Mesendoderm (in vitro differentiated cells): ENCODE data around the gene UTS2R.
"Not testable (repeated sequence)": the region's sequence is repeated elsewhere in the genome, so short reads cannot be mapped to it uniquely, and the experiment has no call there.

ENCODE experiments used
- DNase-seq: peaks from one replicate; pipeline ENCODE4 v3.0.0; 2013
- H2AK5ac ChIP-seq: 2 replicates; pipeline ENCODE4 v1.6.1; 2013; ENCODE audit warnings: low read length, inconsistent platforms
- H2BK120ac ChIP-seq: 2 replicates; pipeline ENCODE4 v1.6.1; 2013; ENCODE audit warnings: low read depth, mild to moderate bottlenecking, low read length, moderate library complexity, mixed read lengths
- H2BK15ac ChIP-seq: replicated peaks from 2 replicates; pipeline ENCODE4 v1.6.1; 2013; ENCODE audit warnings: low read depth, mild to moderate bottlenecking, moderate library complexity
- H2BK5ac ChIP-seq: 2 replicates; pipeline ENCODE4 v1.6.1; 2013; ENCODE audit warnings: low read length, inconsistent platforms
- H3K18ac ChIP-seq: 2 replicates; pipeline ENCODE4 v1.6.1; 2013; ENCODE audit warnings: mild to moderate bottlenecking, low read length, mixed read lengths
- H3K23ac ChIP-seq: one replicate; pipeline ENCODE4 v1.6.1; 2013; ENCODE audit warnings: low read length
- H3K27ac ChIP-seq: 2 replicates; pipeline ENCODE4 v1.5.1; 2013; ENCODE audit warnings: low read depth, mild to moderate bottlenecking, inconsistent platforms, low read length, moderate library complexity
- H3K27me3 ChIP-seq: 2 replicates; pipeline ENCODE4 v1.6.1; 2013; ENCODE audit warnings: low read length, control low read depth, mild to moderate bottlenecking, inconsistent platforms; ENCODE audit not compliant: insufficient read depth, poor library complexity
- H3K36me3 ChIP-seq: 2 replicates; pipeline ENCODE4 v1.6.1; 2013; ENCODE audit warnings: low read length, inconsistent platforms; ENCODE audit not compliant: control insufficient read depth, insufficient read depth
- H3K4ac ChIP-seq: one replicate; pipeline ENCODE4 v1.6.1; 2013; ENCODE audit warnings: low read depth, mild to moderate bottlenecking, low read length, moderate library complexity
- H3K4me1 ChIP-seq: 2 replicates; pipeline ENCODE4 v1.6.1; 2013; ENCODE audit warnings: low read depth, low read length, inconsistent platforms; ENCODE audit not compliant: control insufficient read depth
- H3K4me2 ChIP-seq: 2 replicates; pipeline ENCODE4 v1.6.1; 2013; ENCODE audit warnings: low read length
- H3K4me3 ChIP-seq: 2 replicates; pipeline ENCODE4 v1.5.1; 2013; ENCODE audit warnings: mild to moderate bottlenecking, low read length
- H3K56ac ChIP-seq: one replicate; pipeline ENCODE4 v1.6.1; 2013; ENCODE audit warnings: low read length
- H3K79me1 ChIP-seq: 2 replicates; pipeline ENCODE4 v1.6.1; 2013; ENCODE audit warnings: low read length, inconsistent platforms
- H3K79me2 ChIP-seq: 2 replicates; pipeline ENCODE4 v1.6.1; 2013; ENCODE audit warnings: mild to moderate bottlenecking, low read length; ENCODE audit not compliant: control insufficient read depth, insufficient read depth
- H3K9ac ChIP-seq: 2 replicates; pipeline ENCODE4 v1.6.1; 2013; ENCODE audit warnings: low read length, inconsistent platforms
- H4K5ac ChIP-seq: one replicate; pipeline ENCODE4 v1.6.1; 2013; ENCODE audit warnings: low read length
- H4K8ac ChIP-seq: one replicate; pipeline ENCODE4 v1.6.1; 2013; ENCODE audit warnings: low read depth, mild to moderate bottlenecking, control low read depth, low read length, moderate library complexity
- WGBS: extraction: QIAGEN DNeasy Blood & Tissue Kit; methylation state at CpG from one replicate; pipeline ENCODE4 v1.1.7; 2013; ENCODE audit warnings: low lambda C conversion rate, missing lambda C conversion rate; ENCODE audit not compliant: insufficient coverage; ENCODE audit errors: extremely low coverage; 5-methylcytosine and 5-hydroxymethylcytosine counted together

The UTS2R gene

DNA sequence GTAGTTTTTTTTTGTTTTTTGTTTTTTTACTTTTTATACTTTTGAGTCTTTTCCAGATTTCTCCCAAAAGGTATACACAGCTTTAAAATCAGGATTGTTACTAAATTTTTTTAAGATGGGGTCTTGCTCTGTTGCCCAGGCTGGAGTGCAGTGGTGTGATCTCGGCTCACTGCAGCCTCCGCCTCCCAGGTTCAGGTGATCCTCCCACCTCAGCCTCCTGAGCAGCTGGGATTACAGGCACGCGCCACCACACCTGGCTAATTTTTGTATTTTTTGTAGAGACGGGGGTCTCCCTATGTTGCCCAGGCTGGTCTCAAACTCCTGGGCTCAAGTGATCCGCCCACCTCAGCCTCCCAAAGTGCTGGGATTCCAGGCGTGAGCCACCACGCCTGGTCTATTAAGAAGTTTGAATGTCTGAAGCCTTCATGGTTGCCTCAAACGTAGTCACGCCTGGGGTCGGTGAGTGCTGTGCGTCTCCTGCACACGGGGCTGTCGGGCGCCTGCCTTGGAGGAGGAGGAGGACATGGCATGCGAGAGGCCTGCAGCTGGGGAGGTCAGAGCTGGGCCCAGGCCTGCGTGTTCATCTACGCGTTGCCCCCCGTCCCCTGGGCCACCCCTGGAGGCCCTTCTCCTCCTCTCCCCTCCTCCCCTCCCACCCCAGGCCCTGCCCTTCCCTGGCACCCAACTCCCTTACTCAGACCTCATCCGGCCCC, 10.8 kb downstream of the UTS2R start:
- not testable (repeated sequence) for H4K5ac ChIP-seq, H3K27me3 ChIP-seq, H3K36me3 ChIP-seq, H2BK120ac ChIP-seq, H2AK5ac ChIP-seq, H3K23ac ChIP-seq, H3K4me2 ChIP-seq, H3K79me1 ChIP-seq, H3K27ac ChIP-seq, H3K4me3 ChIP-seq, H3K18ac ChIP-seq, H3K4me1 ChIP-seq, H2BK5ac ChIP-seq, H3K79me2 ChIP-seq, H3K4ac ChIP-seq, H3K56ac ChIP-seq, H3K9ac ChIP-seq, H2BK15ac ChIP-seq, DNase-seq, H4K8ac ChIP-seq
- no CpG with 5 or more reads among the region's 21 CpGs for WGBS

DNA sequence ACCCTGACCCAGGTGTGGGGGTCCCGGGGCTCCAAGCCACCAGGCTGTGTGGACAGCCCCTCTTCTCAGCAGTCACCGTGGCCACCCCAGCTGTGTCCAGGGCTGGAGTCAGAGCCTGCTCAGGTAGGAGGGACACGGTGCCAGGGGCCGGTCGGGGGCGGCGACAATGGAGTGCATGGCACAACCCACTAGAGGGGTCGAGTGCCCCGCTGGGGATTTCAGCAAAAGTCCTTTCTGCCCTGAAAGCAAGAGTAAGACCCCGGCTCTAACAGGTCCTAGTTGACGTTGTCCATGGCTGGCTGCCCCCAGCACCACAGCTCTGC, 11.3 kb downstream of the UTS2R start:
- Histone ChIP-seq H3K79me1 (no peaks in the 10 kb centered on the region), H4K5ac (no peak overlapping the region), H3K4me2 (no peak overlapping the region), H3K18ac (no peak overlapping the region), H3K4ac (no peak overlapping the region), H2BK15ac (no peak overlapping the region), H3K4me1 (no peaks in the 10 kb centered on the region), H2BK120ac (no peak overlapping the region), H2AK5ac (no peak overlapping the region), H3K27ac (no peak overlapping the region), H4K8ac (no peak overlapping the region), H3K4me3 (no peak overlapping the region), H3K9ac (no peak overlapping the region), H3K56ac (no peak overlapping the region), H2BK5ac (no peak overlapping the region), H3K23ac (no peak overlapping the region), H3K79me2 (no peaks in the 10 kb centered on the region), H3K36me3 (no peaks in the 10 kb centered on the region), H3K27me3 (no peaks in the 10 kb centered on the region)
- no peak for DNase-seq
- WGBS: no CpG with 5 or more reads among the region's 11 CpGs

DNA sequence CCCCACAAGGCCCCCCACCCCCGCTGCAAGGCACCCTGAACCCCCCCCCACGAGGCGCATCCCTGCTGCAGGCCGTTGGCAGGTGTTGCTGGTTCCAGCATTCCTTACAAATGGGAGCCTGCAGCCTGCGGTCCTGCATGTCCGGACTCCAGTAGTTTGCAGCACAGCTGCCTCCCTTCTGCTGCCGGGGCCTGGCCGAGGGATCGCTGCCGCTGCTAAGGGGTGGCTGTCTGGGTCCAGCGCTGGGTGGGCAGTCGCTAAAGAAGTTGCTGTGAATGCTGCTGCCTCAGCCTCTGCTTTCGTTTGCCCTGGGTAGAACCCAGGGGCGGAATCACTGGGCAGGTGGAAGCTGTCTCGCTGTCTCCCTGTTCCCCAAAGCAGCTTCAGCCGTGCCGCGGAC, 11.8 kb downstream of the UTS2R start:
- Histone ChIP-seq H3K4me3 (no peak overlapping the region), H3K4me1 (no peaks in the 10 kb centered on the region), H3K4me2 (no peak overlapping the region), H4K8ac (no peak overlapping the region), H3K23ac (no peak overlapping the region), H3K9ac (no peak overlapping the region), H3K79me2 (no peaks in the 10 kb centered on the region), H2BK15ac (no peak overlapping the region), H3K56ac (no peak overlapping the region), H2BK5ac (no peak overlapping the region), H2BK120ac (no peak overlapping the region), H3K4ac (no peak overlapping the region), H4K5ac (no peak overlapping the region), H2AK5ac (no peak overlapping the region), H3K79me1 (no peaks in the 10 kb centered on the region), H3K27ac (no peak overlapping the region), H3K18ac (no peak overlapping the region), H3K27me3 (no peaks in the 10 kb centered on the region), H3K36me3 (no peaks in the 10 kb centered on the region)
- WGBS: no CpG with 5 or more reads among the region's 18 CpGs
- no peak for DNase-seq

DNA sequence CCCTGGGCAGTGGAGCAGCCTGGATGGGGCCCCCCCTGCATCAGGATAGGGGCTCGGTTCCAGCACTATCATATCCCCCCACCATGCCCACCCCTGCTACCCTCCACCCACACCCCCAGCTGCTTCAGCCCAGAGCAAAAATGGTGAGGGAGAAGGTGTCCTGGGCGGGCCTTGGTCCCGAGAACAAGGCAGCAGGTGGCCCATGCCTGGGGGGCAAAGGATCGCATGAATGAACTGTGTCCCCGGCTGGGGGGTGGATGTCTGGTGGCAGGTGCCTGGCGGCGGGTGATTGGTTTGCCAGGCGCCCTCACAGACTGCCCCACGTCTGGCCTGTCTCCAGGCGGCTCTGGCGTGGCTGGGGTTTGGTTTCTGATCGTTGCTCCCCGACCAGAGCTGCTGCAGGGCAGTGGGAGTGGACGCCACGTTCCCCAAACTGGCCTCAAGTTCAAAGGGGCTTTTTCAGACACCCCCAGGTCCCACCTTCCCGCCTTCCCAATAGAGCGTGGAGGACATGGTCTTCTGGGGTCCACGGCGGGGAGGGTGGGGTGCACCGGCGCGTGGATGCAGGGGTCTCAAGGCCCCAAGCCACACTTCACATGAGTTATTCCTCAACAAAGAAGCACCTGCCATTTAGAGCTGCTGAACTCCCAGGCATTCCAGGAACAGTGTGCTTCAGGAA, 12.6 kb downstream of the UTS2R start:
- no peak overlapping the region for H2AK5ac ChIP-seq
- no peak overlapping the region for H3K9ac ChIP-seq
- no peak overlapping the region for H4K5ac ChIP-seq
- no peak overlapping the region for H3K4ac ChIP-seq
- H3K36me3 ChIP-seq: no peaks in the 10 kb centered on the region
- H3K79me1 ChIP-seq: no peaks in the 10 kb centered on the region
- H4K8ac ChIP-seq: no peak overlapping the region
- H3K79me2 ChIP-seq: no peaks in the 10 kb centered on the region
- H3K4me3 ChIP-seq: no peak overlapping the region
- DNase-seq: no peak
- no peak overlapping the region for H2BK5ac ChIP-seq
- H3K56ac ChIP-seq: no peak overlapping the region
- no peaks in the 10 kb centered on the region for H3K27me3 ChIP-seq
- H3K18ac ChIP-seq: no peak overlapping the region
- no peak overlapping the region for H3K27ac ChIP-seq
- no peak overlapping the region for H2BK120ac ChIP-seq
- no peak overlapping the region for H3K4me2 ChIP-seq
- no peak overlapping the region for H3K23ac ChIP-seq
- WGBS: no CpG with 5 or more reads among the region's 22 CpGs
- no peaks in the 10 kb centered on the region for H3K4me1 ChIP-seq
- no peak overlapping the region for H2BK15ac ChIP-seq

- no peak overlapping the region for H2BK120ac ChIP-seq
- H3K79me2 ChIP-seq: no peaks in the 10 kb centered on the region
- H3K4me2 ChIP-seq: no peak overlapping the region
- no peak overlapping the region for H4K8ac ChIP-seq
- no peak overlapping the region for H2BK5ac ChIP-seq
- no peaks in the 10 kb centered on the region for H3K4me1 ChIP-seq
- no peak overlapping the region for H2BK15ac ChIP-seq
- H3K23ac ChIP-seq: no peak overlapping the region
- no peak overlapping the region for H3K27ac ChIP-seq
- DNase-seq: peak; percentile 22
- no peak overlapping the region for H3K9ac ChIP-seq
- no peaks in the 10 kb centered on the region for H3K27me3 ChIP-seq
- no peaks in the 10 kb centered on the region for H3K36me3 ChIP-seq
- no peak overlapping the region for H4K5ac ChIP-seq
- H3K4me3 ChIP-seq: no peak overlapping the region
- H3K4ac ChIP-seq: no peak overlapping the region
- H2AK5ac ChIP-seq: no peak overlapping the region
- H3K18ac ChIP-seq: no peak overlapping the region
- H3K79me1 ChIP-seq: no peaks in the 10 kb centered on the region
- WGBS: no CpG with 5 or more reads among the region's 26 CpGs
- no peak overlapping the region for H3K56ac ChIP-seq
Observed at GRCh38 chr17:82384730-82385481, 13.3 kb downstream of the UTS2R start.
